Glutamatergic neuron (in vitro differentiated cells): ENCODE results near the gene TMOD2. TPM values are rescaled to one million over a fixed set of nuclear protein-coding genes. Genes with fewer than 3 reads are reported as not detected.

Experiments used
- DNase-seq: peaks from one replicate; pipeline ENCODE4 v3.0.0; 2022
- H3K27ac Mint-ChIP-seq: one replicate; pipeline ENCODE4 v1.8.0; 2020; ENCODE audit warnings: mild to moderate bottlenecking, mixed read lengths, inconsistent platforms; ENCODE audit not compliant: unreplicated experiment
- H3K27me3 Mint-ChIP-seq: one replicate; pipeline ENCODE4 v1.8.0; 2020; ENCODE audit warnings: mild to moderate bottlenecking, moderate library complexity, mixed read lengths, inconsistent platforms; ENCODE audit not compliant: unreplicated experiment
- H3K36me3 Mint-ChIP-seq: one replicate; pipeline ENCODE4 v1.8.0; 2020; ENCODE audit warnings: mild to moderate bottlenecking, mixed read lengths, inconsistent platforms; ENCODE audit not compliant: unreplicated experiment
- H3K4me1 Mint-ChIP-seq: one replicate; pipeline ENCODE4 v1.8.0; 2020; ENCODE audit warnings: mild to moderate bottlenecking, low read depth, mixed read lengths, inconsistent platforms; ENCODE audit not compliant: unreplicated experiment
- H3K4me3 Mint-ChIP-seq: one replicate; pipeline ENCODE4 v1.8.0; 2020; ENCODE audit warnings: mild to moderate bottlenecking, mixed read lengths, inconsistent platforms; ENCODE audit not compliant: unreplicated experiment
- H3K9me3 Mint-ChIP-seq: one replicate; pipeline ENCODE4 v1.8.0; 2020; ENCODE audit warnings: mild to moderate bottlenecking, moderate library complexity, mixed read lengths, inconsistent platforms; ENCODE audit not compliant: unreplicated experiment
- total RNA-seq: library from RNA; stranded (reverse); fragmentation: NEBNext Ultra II Directional; extraction: Animal tissue kit (Norgen Biotek cat#: 25700); gene quantifications from one replicate; pipeline ENCODE4 v1.2.1, GENCODE V29; 2021; ENCODE audit not compliant: unreplicated experiment
- TF ChIP-seq, protein P1 (sequence below): fragments of 200-600 bp; sonication (generic); IDR thresholded peaks from one replicate; pipeline ENCODE4 v1.5.0; 2021; ENCODE audit not compliant: partially characterized antibody, unreplicated experiment

The TMOD2 gene
- total RNA-seq, 1 donor from 2014 or later = 75.0 TPM

- TF ChIP-seq, protein P1, sequence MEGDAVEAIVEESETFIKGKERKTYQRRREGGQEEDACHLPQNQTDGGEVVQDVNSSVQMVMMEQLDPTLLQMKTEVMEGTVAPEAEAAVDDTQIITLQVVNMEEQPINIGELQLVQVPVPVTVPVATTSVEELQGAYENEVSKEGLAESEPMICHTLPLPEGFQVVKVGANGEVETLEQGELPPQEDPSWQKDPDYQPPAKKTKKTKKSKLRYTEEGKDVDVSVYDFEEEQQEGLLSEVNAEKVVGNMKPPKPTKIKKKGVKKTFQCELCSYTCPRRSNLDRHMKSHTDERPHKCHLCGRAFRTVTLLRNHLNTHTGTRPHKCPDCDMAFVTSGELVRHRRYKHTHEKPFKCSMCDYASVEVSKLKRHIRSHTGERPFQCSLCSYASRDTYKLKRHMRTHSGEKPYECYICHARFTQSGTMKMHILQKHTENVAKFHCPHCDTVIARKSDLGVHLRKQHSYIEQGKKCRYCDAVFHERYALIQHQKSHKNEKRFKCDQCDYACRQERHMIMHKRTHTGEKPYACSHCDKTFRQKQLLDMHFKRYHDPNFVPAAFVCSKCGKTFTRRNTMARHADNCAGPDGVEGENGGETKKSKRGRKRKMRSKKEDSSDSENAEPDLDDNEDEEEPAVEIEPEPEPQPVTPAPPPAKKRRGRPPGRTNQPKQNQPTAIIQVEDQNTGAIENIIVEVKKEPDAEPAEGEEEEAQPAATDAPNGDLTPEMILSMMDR = no peak
- Mint-ChIP-seq H3K9me3 (no peaks in the 10 kb centered on the region), H3K4me3 (no peak overlapping the region), H3K27ac (no peak overlapping the region), H3K4me1 (peaks cover 11% of the 10 kb centered on the region), H3K36me3 (no peaks in the 10 kb centered on the region), H3K27me3 (no peaks in the 10 kb centered on the region)
- DNase-seq = no peak
Measured at GRCh38 chr15:51840692-51841091, 89.3 kb downstream of the TMOD2 start.

GRCh38 chr15:51841406-51842040 lies 90.1 kb downstream of the TMOD2 start:
- peaks cover 11% of the 10 kb centered on the region for H3K4me1 Mint-ChIP-seq

GRCh38 chr15:51842265-51842664 lies 90.9 kb downstream of the TMOD2 start:
- Mint-ChIP-seq H3K4me3 (no peak overlapping the region), H3K36me3 (no peaks in the 10 kb centered on the region), H3K4me1 (peaks cover 11% of the 10 kb centered on the region), H3K27ac (no peak overlapping the region), H3K27me3 (no peaks in the 10 kb centered on the region), H3K9me3 (no peaks in the 10 kb centered on the region)
- no peak for DNase-seq
- TF ChIP-seq, protein P1 = no peak

More at GRCh38 chr15:51841406-51842040, 90.1 kb downstream of the TMOD2 start:
- Mint-ChIP-seq H3K27me3 (no peaks in the 10 kb centered on the region), H3K27ac (no peak overlapping the region), H3K4me3 (no peak overlapping the region), H3K9me3 (no peaks in the 10 kb centered on the region), H3K36me3 (no peaks in the 10 kb centered on the region)
- DNase-seq = no peak
- TF ChIP-seq, protein P1 = no peak

DNA sequence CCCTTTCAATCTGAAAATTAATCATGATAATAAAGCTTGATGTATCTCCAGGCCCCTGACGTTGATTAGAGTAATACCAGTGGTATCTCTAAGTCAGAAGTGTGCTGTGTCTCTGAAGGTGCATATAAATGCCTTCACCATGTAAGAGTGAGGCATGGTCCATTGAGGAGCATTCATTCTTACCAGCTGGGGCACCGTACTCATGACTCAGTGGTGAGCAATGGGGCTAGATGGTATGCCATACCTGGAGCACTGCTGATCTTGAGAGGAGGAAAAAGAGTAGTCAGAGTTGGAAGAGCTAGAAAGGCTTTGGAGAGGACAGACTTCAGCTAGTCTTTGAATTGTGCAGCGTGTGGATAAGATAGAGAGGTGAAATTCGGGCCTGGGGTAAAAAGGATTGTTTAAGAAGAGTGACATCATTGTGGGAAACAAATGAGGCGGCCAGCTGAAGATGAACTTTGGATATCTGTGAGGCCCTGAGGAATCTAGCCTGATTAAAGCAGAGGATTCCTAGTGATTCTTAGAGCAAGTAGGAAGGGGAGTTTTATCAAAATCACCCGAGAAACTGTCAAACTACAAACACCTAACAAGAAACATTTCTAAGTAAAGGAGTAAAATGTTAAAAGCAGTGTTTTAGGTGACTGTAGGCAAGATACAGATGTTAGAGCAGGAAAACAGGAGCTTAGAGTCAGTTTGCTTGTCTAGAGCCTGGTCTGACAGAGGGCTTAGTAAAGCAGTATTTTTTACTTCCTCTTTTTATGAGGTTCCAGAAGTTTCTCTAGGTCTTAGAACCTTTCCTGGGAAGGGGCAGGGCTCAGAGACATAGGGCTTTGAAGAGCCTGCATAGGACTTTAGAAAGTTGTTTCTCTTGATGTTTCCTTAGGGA lies 91.7 kb downstream of the TMOD2 start:
- H3K36me3 Mint-ChIP-seq = no peaks in the 10 kb centered on the region

More for the DNA sequence above, 91.7 kb downstream of the TMOD2 start:
- Mint-ChIP-seq H3K27me3 (no peaks in the 10 kb centered on the region), H3K4me3 (no peak overlapping the region), H3K9me3 (no peaks in the 10 kb centered on the region), H3K4me1 (peaks cover 5% of the 10 kb centered on the region), H3K27ac (no peak overlapping the region)
- no peak for DNase-seq
- TF ChIP-seq, protein P1 = no peak
